ENCODE results near the gene MRPL38.

DNA sequence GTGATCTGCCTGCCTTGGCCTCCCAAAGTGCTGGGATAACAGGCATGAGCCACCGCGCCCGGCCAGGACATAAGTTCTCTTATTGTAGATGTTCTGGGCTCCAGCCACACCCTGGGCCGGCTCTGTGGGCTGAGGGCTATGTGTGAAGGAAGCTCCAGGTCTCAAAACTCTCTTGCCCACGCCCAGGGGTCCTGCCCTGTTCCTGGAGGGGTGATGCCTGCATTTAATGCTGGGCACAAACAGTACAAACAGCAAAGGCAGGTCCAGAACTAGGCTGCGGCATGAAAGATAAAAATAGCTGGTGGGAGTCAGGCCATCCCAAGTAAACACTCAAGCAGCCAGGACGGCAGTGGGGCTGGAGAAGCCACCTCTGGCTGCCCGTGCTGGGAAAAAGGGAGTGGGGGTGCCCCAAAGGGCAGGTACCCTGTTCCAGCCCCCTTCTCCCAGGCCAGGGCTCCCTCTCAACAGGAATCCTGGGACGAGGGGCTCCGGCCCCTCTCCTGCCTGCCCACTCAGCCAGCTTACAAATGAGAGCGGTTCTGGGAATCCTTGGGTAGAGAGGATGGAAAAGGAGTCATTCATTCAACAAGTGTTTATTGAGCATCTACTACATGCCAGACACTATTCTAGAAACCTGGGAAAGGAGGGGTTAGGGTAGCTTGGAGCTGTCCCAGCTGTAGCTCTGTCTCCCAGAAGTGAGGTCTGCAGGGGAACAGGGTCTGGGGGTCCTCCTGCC, 30.9 kb downstream of the MRPL38 start:
- TF ChIP-seq CTCF (conservative IDR thresholded peaks at IDR 0.05) (no peak), ZFX (IDR thresholded peaks at IDR 0.05) (no peak)
